Measurements from ENCODE around the gene SCNN1G.

SCNN1G gene

DNA sequence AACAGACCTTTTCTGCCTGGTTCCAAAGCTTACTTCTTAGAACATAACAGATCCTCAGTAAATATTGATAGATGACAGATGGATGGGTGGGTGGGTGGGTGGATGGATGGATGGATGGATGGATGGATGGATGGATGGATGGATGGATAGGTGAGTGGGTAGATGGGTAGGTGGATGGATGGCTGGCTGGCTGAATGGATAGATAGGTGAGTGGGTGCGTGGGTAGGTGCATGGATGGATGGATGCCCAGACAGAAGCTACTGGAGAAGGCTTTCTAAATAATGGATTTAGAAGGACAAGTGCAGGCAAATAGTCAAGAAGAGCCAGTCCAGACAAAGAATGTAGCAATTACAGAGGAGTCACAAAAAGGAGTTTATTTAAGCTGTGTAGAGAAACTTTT, 19.6 kb downstream of the SCNN1G start:
- no peak for DNase-seq (ENCODE audit: low read depth)

DNA sequence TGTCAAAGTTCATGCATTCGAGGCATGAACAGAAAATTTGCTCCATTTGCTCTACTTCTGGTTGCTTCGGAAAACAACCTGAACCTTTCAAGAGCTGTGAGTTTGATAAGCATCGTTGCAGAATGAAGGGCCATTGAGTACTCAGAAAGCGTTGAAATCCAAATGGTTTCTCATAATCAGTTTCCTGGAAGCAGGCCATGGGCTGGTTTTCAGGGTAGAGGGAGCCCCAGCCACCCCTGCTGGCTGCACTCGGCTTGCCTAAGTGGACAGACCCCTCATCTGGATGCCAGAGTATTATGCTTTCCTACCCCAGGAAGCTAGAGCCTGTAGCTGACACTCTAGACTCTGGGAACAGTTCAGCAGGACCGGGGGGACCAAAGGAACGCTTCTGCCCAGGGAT, 24.4 kb downstream of the SCNN1G start:
- no peak for DNase-seq (ENCODE audit: low read depth)

DNA sequence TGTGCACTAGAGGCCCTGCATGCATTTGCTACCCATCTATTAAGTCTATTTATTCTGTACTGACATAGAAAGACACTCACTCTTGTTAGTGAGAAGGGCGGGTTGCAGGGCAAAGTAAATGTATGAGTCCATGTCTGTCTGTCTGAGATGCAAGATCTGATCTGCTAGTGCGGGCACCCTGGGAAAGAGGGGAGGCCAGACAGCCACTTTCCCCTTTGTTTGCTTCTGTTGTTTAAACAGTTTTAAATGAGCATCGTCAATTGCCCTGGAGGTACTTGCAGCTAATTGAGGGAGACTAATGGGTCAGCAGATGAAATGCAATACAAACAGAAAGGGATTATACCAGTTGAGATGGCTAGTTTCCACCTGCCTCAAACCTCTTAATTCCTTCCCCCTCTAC, 24.9 kb downstream of the SCNN1G start:
- no peak for DNase-seq (ENCODE audit: low read depth)

DNA sequence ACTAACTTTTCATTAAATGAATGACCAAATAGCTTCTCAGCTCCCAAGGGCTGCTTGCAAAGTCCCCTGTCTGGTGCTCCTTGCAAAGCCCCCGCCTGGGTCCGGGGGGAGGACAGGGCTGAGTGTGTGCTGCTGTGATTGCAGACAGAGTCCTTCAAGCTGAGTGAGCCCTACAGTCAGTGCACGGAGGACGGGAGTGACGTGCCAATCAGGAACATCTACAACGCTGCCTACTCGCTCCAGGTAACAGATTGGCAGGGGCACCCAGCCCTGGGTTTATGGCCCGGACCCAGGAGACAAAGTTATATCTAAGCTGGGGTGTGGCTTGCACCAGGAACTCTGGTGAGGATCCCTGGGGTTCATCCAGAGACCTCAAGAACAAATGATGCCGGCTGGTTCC, 27.1 kb downstream of the SCNN1G start:
- DNase-seq (ENCODE audit: low read depth) = no peak

DNA sequence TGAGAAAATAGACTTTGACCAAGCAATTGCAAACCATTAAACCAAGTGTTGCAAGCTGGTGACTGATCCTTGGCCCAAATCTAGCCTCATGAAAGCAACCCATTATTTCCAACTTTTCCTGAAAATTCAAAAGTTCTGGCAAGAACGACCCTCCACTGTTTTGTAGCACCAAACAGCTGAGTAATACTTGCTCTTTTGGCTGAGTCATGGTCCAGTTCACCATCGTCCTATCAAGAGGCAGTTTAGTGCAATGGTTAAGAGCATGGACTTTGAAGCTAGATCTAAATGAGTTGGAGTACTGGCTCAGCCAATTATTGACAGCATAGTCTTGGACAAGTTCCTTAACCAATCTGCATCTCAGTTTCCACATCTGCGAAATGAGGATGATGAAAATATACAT, 31.3 kb downstream of the SCNN1G start:
- DNase-seq (ENCODE audit: low read depth) = no peak

DNA sequence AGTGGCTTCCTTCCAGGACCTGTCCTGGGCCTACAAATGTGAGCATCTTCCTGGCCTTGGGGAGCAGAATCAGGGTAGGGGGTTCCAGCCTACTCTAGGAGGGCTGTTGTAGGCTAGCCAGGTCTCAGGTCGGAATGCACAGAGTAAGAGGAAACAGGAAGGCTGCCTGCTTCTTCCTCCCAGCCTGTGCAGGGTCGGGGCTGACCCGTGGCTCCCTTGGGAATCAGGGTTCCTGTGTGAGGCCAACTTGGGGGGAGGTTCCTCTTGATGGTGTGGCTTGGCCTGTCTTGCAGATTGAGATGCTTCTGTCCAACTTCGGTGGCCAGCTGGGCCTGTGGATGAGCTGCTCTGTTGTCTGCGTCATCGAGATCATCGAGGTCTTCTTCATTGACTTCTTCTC, 32.3 kb downstream of the SCNN1G start:
- no peak for DNase-seq (ENCODE audit: low read depth)

DNA sequence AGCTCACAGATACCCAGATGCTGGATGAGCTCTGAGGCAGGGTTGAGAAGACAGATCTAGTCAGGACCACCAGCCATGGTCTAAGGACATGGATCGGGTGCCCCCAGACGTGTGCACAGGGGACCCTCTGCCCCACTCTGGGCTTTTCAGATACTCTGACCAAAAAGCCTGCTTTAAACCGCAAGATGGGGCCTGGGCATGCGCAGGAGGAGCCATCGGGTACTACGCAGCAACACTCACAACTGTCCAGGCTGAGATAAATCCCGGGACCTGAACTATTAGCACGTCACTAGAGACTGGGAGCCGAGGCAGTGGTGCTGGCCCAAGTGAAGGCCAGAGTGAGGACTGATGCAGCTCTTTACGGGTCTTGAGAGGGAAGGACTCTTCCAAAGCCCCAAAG, 32.9 kb downstream of the SCNN1G start:
- no peak for DNase-seq (ENCODE audit: low read depth)

DNA sequence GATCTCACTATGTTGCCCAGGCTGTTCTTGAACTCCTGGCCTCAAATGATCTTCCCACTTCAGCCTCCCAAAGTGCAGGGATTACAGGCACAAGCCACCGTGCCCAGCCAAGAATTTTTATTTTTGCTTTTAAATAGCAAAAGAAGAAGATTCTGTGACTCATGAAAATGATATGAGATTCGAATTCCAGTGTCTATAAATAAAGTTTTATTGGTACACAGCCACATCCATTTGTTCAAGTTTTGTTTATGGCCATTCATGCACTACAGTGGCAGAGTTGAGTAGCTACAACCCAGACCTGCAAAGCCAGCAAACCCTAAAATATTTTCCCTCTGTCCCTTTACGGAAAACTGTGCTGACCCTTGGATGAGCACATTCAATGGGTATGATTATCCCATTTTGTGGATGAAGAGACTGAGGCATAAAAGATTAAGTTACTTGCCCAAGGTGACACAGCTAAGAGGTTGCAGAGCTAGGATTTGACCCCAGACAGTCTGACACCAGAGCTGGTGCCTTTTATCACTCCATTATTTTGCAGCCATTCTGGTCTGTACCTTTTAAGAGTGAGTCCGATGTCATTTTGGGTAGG, 34.2 kb downstream of the SCNN1G start:
- no peak for DNase-seq (ENCODE audit: low read depth)

DNA sequence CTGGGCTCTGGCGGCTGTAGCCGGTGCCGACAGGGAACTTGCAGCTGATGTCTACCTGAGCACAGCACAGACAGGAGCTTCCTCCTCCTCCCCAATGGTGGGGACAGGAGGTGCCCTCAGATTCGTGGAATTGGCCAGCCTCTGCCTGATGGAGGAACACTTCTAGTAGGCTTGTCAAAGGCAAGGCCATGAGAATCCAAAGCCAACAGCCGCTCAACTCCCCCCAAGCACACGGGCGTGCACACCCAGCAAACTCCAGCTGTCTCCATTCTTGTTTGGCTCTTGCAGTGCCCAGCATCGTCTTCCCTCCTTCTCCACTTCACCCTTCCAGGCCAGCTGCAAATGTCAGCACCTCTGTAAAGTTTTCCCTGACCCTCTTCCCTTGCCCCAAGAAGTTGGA, 35.1 kb downstream of the SCNN1G start:
- DNase-seq (ENCODE audit: low read depth) = no peak

DNA sequence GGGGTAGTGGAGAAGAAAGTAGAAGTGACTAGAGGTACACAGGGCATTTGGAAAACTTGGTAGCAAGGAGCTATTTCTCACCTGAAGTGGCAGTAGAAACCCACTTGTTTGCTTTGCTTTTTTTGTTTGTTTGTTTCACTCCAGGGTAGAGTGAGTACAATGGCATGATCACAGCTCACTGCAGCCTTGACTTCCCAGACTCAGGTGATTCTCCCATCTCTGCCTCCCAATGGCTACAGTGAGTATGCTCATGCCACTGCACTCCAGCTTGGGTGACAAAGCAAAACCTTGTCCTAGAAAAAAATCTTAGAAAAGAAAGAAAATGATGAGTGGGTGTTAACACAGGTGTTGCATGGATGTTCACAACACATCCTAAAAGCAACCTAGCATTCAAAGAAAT, 40.4 kb downstream of the SCNN1G start:
- no peak for DNase-seq (ENCODE audit: low read depth)

DNA sequence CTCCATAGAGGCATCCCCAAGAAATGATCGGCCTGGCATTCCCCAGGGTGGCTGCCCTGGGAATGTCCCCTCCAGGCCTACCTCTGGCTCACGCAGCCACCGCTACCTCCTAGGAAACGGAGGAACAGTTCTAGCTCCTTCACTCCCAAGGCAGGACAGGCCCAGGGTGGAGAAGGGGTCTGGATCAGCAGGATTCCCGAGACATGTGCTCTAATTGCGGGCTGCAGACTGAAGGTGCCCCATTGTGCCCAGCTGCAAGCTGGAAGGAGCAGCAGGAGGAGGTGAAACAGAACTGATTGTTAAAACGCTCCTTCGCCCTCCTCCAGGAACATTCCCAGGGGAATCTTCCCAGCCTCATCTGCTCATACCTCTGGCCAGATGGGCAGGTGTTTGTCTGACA, 40.8 kb downstream of the SCNN1G start:
- DNase-seq (ENCODE audit: low read depth) = no peak

DNA sequence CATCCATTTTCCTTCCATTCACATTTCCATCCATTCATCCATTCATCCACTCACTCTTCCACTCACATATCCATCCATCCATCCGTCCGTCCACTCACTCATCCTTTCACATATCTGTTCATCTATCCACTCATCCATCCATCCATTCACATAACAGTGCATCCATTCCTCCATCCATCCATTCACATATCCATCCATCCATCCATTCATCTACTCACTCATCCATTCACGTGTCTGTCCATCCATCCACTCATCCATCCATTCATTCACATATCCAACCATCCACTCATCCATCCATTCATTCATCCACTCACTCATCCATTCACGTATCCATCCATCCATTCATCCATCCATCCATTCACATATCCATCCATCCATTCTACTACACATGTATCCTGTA, 42.6 kb downstream of the SCNN1G start:
- DNase-seq (ENCODE audit: low read depth) = no peak

DNA sequence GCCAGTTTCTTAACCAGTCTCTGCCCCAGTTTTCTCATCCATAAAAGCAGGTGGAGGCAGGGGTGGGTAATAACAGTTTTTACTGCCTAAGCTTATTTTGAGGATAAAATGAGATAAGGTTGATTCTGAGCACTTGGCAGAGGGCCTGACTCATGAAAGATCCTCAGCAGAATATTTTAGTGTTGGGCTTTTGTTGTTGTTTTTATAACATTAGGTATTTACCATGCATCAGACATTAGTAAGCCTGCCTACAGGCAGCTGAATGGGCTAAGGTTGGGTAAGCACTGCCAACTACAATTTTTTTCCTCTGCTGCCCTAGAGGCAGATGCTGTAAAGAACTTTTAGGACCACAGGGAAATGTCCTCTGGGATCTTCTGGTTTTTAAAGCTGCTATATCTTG, 43.1 kb downstream of the SCNN1G start:
- DNase-seq (ENCODE audit: low read depth) = no peak

DNA sequence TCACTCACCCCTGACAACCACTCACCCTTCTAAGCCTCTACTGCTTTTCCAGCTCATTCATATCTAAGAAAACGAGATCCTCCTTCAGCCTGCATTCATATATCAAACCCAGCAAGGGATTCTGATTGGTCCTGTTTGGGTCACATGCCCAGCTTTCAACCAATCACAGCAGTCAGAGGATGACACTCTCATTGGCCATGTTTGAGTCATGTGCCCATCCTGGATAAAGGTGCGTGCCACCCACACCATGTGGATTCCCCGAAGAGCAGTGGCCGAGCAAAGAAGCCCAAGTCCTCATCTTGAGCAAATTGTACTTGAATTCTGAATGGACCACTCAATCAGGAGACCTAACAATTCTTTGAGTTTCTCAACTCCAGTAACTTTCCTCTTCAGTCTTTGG, 45.0 kb downstream of the SCNN1G start:
- no peak for DNase-seq (ENCODE audit: low read depth)

DNA sequence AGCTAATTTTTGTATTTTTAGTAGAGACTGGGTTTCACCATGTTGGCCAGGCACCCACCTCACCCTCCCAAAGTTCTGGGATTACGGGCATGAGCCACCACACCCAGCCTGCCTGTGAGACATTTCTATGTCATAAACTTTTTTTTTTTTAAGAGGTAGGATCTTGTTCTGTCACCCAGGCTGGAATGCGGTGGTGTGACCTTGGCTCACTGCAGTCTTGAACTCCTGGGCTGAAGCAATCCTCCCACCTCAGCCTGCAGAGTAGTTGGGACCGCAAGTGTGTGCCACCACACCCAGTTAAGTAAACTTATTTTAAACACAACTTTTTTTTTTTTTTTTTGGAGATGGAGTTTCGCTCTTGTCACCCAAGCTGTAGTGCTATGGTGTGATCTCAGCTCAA, 47.2 kb downstream of the SCNN1G start:
- no peak for DNase-seq (ENCODE audit: low read depth)

DNA sequence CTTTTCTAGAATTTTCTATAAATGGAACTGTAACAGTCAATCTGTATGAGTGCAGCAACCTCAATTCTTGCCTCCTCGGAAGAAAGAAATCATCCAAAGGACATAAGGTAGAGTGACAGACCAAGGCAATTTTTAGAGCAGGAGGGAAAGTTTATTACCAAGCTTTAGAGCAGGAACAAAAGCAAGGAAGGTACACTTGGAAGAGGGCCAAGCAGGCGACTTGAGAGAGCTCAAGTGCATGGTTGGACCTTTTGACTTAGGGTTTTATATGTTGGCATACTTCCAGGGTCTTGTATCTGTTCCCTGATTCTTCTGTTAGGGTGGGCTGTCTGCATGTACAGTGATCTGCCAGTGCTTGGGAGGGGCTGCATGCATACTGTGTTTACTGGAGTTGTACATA, 50.3 kb downstream of the SCNN1G start:
- DNase-seq (ENCODE audit: low read depth) = no peak

DNA sequence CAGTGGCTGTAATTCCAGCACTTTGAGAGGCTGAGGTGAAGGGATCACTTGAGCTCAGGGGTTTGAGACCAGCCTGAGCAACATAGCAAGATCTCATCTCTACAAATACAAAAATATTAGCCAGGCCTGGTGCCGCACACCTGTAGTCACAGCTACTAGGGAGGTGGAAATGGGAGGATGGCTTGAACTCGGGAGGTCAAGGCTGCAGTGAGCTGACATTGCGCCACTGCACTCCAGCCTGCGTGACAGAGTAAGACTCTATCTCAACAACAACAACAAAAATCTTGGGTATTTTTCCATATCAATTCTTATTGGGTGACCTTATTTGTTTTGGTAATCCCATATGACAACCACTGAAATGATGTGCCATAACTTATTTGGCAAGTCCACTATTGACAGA, 52.6 kb downstream of the SCNN1G start:
- no peak for DNase-seq (ENCODE audit: low read depth)

DNA sequence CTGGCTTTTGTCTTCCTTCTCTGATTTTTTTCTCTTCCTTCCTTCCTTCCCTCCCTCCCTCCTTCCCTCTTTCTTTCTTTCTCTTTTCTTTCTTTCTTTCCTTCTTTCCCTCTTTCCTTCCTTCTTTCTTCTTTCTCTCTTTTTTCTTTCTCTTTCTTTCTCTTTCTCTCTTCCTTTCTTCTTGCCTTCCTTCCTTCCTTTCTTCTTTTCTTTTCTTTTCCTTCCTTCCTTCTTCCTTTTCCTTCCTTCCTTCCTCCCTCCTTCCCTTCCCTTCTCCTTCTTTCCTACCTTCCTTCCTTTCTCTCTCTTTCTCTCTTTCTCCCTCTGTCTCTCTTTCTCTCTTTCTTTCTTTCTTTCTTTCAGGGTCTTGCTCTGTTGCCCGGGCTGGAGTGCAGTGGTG, 54.4 kb downstream of the SCNN1G start:
- DNase-seq (ENCODE audit: low read depth) = no peak

DNA sequence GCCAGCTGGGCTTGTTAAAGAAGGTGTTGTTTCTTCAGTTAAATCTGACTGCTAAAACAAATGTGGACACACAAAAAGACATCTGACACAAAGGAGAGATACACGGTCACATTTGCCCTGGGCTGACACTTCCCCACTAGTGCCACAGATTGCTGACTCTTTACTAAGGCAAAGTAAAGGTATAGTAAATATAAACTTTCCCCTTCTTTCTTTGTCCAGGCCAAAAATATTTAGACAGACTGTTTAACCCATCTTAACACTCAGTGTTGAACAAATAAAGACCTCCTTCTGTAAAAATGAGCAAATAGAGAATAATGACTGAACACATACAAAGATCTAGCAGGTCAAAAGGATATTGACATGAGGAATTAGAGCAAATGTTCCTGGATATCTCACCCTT, 58.4 kb downstream of the SCNN1G start:
- no peak for DNase-seq (ENCODE audit: low read depth)

DNA sequence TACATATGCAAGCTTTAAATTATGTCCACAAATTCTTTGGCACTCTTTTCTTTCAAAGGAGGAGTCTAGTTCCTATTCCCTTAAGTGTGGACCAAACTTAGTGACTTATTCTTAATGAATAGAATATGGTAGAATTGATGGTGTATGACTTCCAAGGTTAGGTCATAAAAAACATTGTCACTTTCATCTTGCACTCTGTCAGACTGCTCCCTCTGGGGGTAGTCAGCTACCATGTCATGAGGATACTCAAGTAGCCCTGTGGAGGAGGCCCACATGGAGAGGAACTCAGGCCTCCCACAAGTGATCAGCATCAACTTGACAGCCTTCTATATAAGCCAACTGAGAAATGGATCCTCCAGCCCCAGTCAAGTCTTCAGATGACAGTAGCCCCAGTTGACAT, 61.6 kb downstream of the SCNN1G start:
- no peak for DNase-seq (ENCODE audit: low read depth)

DNA sequence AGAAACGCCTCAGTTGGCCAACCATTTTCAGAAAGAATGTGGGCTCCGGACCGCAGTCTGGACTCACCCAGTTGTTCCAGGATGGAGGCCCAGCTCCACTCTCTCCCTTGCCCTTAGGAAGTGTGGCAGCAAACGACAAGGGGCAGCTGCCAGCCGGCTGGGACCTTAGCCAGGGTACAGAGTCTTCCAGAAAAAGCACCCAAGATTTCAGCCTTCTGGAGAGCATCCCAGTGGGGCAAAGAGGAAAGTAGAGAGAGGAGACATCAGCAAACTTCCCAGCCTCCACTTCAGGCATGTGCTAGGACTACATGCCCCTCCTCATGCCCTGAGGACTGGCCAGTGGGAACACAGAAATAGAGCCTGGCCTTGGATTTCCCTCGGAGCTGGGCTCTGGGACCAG, 62.7 kb downstream of the SCNN1G start:
- DNase-seq (ENCODE audit: low read depth) = no peak

DNA sequence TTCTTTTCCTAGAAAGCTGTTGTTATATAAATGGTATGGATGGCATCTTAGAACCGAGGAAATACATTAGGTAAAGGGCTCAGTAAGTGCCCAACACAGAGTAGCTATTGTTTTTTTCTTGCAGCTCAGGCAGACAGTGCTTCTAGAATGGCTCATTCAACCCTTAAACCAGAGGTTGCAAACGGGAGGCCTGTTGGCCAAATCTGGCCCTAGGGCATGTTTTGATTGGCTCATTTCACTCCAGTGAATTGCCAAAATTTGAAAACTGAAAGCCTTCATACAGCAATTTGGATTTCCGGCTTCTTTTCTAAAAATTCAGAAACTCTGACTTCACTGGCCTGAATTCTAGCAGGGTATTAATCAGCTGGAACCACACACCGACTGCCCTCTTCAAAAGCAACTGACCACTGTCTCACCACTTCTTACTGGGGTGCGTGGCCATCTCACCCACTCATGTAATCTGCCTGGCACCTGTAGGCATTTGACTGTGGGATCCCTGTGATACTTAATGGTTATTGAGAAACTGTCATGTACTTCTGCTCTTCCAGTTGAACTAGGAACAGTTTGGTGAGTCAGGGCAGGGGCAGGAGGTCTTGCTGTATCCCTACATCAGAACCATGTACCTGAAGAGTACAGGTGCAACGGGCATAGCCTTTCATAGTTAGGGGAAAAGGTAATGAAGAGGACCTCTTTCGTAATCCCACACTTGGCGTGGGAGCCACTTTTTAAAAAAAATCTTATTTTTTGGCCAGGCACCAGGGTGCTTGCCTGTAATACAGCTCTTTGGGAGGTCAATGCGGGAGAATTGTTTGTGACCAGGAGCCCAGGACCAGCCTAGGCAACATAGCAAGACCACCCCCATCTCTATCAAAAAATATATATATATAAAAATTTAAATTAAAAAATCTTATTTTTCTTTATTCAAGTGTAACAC, 66.0 kb downstream of the SCNN1G start:
- DNase-seq (ENCODE audit: low read depth) = no peak

DNA sequence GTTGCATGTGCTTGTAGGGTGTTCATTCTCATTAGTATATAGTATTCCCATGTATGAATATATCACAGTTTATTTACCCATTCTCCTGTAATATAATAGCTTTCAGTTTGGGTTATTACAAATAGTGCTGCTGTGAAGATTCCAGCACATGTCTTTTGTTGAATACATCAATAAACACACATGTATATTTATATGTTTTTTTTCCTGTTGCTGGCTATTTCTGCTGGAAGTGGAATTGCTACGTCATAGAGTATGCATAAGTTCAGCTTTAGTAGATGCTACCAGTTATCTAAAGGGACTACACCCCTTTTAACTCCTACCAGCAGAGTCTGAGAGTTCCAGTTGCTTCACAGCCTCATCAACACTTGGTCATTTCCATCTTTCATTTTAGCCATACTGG, 67.3 kb downstream of the SCNN1G start:
- DNase-seq (ENCODE audit: low read depth) = no peak

DNA sequence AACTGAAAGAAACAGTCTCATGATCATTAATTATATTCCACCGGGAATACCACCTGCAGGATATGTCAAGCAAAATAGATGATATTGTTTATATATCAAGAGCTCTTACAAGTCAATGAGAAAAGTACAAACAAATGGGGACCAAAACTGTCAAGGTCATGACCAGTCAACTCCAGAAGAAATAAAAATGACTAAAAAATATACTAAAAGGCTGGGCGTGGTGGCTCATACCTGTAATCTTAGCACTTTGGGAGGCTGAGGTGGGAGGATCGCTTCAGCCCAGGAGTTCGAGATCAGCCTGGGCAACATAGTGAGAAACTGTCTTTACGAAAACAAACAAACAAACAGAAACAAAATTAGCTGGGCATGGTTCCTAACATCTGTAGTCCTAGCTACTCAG, 69.8 kb downstream of the SCNN1G start:
- DNase-seq (ENCODE audit: low read depth) = no peak

All from activated T-helper 9 cell treated with anti-CD3 and anti-CD28 coated beads, Interleukin-2, amount 50 U/mL, for 16 hours (primary cell).